GM12801 (cell line): ENCODE results near the gene MRTFA.

Source experiments
- CTCF ChIP-seq: IDR thresholded peaks from one replicate; pipeline ENCODE4 v1.5.1; 2011; ENCODE audit warnings: control low read depth; ENCODE audit not compliant: insufficient read length; ENCODE audit errors: extremely low read depth

MRTFA gene

GRCh38 chr22:40507491-40507890 is 129.0 kb downstream of the MRTFA start:
- TF ChIP-seq CTCF, result no peak

- no peak for TF ChIP-seq CTCF
Measured at GRCh38 chr22:40506762-40507161, 129.8 kb downstream of the MRTFA start.

GRCh38 chr22:40504285-40505249 is 132.0 kb downstream of the MRTFA start:
- no peak for TF ChIP-seq CTCF

GRCh38 chr22:40502919-40503318 is 133.6 kb downstream of the MRTFA start:
- TF ChIP-seq CTCF, result no peak

GRCh38 chr22:40499209-40499623 is 137.3 kb downstream of the MRTFA start:
- TF ChIP-seq CTCF, result no peak

GRCh38 chr22:40498420-40499208 is 137.9 kb downstream of the MRTFA start:
- TF ChIP-seq CTCF, result no peak

GRCh38 chr22:40493441-40493840 is 143.1 kb downstream of the MRTFA start:
- no peak for TF ChIP-seq CTCF
